NB4 (cell line): ENCODE data around the gene GPC5.

Experiments
- DNase-seq: peaks from one replicate; pipeline ENCODE4 v3.0.0; 2010; ENCODE audit warnings: low read depth
- H3K4me3 ChIP-seq: one replicate; pipeline ENCODE4 v1.5.1; 2011; ENCODE audit warnings: mild to moderate bottlenecking, low read depth, low read length, moderate library complexity
- MAX ChIP-seq: IDR thresholded peaks from 2 replicates; pipeline ENCODE4 v1.6.1; 2011; ENCODE audit warnings: low read depth, low read length
- MYC ChIP-seq: IDR thresholded peaks from 2 replicates; pipeline ENCODE4 v1.6.1; 2011; ENCODE audit warnings: low read depth, low read length
- POLR2A ChIP-seq: IDR thresholded peaks from 2 replicates; pipeline ENCODE4 v1.6.1; 2011; ENCODE audit warnings: mild to moderate bottlenecking; ENCODE audit not compliant: insufficient read length; ENCODE audit errors: extremely low read depth
- TF ChIP-seq, protein P1 (sequence below): IDR thresholded peaks from one replicate; pipeline ENCODE4 v1.5.1; 2012; ENCODE audit warnings: low read depth, low read length

The GPC5 gene

DNA sequence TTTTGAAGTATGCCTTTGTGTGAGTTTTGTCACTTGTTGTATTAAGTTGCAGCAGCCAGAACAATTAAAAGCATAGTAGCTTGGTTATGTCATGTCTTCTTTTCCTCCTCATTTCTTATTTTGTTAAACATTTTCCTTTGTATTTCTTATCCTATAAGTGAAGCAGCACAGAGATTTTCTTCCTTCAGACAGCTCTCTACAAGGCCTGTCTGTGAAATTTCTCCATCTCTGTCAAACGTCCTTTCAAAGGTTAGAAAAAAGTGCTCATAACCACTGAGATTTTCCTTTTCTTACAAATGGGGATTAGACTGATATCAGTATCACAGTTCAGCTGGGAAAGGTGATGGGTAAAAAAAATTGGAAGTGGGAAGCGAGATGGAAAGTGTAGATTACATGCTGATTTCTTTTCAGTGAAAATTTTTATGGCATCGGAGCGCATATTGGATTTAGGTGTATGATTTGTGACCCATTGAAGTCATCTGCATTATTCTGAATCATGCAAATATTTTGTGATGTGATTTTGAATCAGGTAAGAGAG lies 71.7 kb downstream of the GPC5 start:
- no peak for DNase-seq
- TF ChIP-seq POLR2A (no peak), MYC (no peak), MAX (no peak)
- TF ChIP-seq, protein P1, sequence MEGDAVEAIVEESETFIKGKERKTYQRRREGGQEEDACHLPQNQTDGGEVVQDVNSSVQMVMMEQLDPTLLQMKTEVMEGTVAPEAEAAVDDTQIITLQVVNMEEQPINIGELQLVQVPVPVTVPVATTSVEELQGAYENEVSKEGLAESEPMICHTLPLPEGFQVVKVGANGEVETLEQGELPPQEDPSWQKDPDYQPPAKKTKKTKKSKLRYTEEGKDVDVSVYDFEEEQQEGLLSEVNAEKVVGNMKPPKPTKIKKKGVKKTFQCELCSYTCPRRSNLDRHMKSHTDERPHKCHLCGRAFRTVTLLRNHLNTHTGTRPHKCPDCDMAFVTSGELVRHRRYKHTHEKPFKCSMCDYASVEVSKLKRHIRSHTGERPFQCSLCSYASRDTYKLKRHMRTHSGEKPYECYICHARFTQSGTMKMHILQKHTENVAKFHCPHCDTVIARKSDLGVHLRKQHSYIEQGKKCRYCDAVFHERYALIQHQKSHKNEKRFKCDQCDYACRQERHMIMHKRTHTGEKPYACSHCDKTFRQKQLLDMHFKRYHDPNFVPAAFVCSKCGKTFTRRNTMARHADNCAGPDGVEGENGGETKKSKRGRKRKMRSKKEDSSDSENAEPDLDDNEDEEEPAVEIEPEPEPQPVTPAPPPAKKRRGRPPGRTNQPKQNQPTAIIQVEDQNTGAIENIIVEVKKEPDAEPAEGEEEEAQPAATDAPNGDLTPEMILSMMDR = no peak
- H3K4me3 ChIP-seq = no peak overlapping the region

DNA sequence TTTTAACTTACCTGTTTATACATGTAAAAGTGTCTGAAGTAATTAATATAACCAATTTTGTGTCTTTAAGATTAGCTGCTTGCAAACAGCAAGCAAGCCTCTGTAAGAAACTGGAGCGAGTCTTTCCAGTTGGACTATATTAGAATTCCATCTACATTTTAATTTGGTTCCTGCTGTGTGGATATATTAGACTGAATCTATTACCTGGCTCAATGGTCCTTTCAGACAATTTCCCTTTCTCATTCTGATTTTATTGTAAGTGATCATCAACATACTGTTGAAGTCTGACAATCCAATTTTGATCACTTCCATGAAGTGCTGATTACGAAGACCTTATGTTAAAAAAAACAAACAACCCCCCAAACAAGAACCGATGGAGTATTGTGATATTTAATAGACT lies 72.3 kb downstream of the GPC5 start:
- H3K4me3 ChIP-seq = no peak overlapping the region
- TF ChIP-seq POLR2A = no peak
- no peak for TF ChIP-seq MAX
- TF ChIP-seq, protein P1 = no peak
- TF ChIP-seq MYC = no peak
- no peak for DNase-seq

DNA sequence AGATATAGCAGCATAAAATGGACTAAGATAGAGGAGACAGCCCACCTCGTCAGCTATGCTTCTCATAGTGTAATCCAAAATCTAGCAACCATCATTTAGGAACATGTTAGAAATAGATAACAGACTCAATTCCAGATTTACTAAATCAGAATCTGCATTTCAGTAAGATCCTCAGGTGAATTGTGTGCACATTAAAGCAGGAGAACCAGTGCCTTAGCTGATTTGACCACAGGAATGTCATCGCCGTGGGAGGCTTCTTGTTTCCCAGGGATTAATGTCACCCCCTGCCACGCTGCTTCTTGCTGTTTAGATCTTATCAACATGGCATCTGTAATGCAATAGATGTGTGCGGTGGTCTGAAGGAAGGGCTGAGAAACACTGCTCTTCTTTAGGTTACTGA lies 84.0 kb downstream of the GPC5 start:
- H3K4me3 ChIP-seq = no peak overlapping the region
- peak; percentile 4 for DNase-seq
- no peak for TF ChIP-seq MYC
- no peak for TF ChIP-seq POLR2A
- no peak for TF ChIP-seq MAX
- TF ChIP-seq, protein P1 = no peak

DNA sequence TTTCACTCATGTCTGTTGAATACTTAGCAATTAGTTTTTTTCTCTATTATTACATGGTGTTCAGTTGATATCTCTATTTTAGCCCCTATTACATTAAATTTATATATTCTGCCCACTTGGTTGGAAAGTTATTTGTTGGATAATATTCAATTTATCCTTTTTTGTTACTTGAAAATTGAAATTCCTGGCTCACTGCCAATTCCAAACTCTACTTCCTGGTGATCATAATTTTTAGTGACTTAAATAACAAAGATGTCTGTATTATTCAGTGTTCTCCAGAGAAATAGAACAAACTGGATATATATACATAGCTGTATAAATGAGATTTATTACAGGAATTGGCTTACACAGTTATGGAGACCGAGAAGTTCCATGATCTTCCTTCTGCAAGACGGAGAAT lies 93.6 kb downstream of the GPC5 start:
- TF ChIP-seq POLR2A (no peak), MAX (no peak), MYC (no peak)
- TF ChIP-seq, protein P1 = no peak
- H3K4me3 ChIP-seq = no peak overlapping the region
- no peak for DNase-seq

GRCh38 chr13:91493442-91493841 lies 95.0 kb downstream of the GPC5 start:
- TF ChIP-seq POLR2A (no peak), MAX (no peak)
- H3K4me3 ChIP-seq = no peak overlapping the region
- DNase-seq = no peak

DNA sequence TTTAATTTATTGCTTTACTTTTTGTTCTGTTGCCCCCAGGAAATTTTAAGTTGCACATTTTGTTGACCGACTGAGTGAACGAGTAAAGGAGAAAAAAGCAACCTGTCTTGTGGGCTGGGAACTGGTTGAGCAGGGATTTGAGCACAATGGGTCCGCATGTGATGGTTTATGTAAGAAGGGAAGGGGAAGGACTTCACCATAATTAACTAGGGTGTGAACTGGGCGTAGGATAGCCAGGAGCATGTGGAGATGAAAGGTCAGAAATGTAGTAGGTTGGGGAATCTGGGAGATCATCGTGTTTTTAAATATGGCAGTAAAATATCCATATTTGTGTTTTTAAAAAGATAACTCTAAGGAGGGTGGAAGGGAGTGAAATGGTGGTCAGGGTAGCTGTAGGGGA lies 99.9 kb downstream of the GPC5 start:
- TF ChIP-seq MAX (no peak), POLR2A (no peak), MYC (no peak)
- TF ChIP-seq, protein P1 = no peak
- DNase-seq = no peak
- H3K4me3 ChIP-seq = no peak overlapping the region
